CD4-positive, alpha-beta memory T cell (primary cell): ENCODE results near the gene PRSS37. TPM values are rescaled to one million over a fixed set of nuclear protein-coding genes. Genes with fewer than 3 reads are reported as not detected.
A peak's percentile ranks its signal among the peaks of the same experiment; 100 is the strongest.

Experiments
- CTCF ChIA-PET: fragments of 350-600 bp; sonication (Branson Sonifier 250); formaldehyde crosslinking; loops from one replicate; lab custom pipeline; 2021; ENCODE audit warnings: inconsistent platforms; ENCODE audit not compliant: partially characterized antibody; lab: Charles Lee
- POLR2A ChIA-PET: fragments of 350-600 bp; sonication (Branson Sonifier 250); formaldehyde crosslinking; loops from one replicate; lab custom pipeline; 2021; ENCODE audit not compliant: partially characterized antibody; lab: Charles Lee
- DNase-seq, 5 donors: peaks; one replicate each; pipeline versions ENCODE4 v3.0.0 to v3.0.0-alpha.2; 2020 to 2022; ENCODE audit warnings: mixed read lengths in 1 of 5
- H3K27ac ChIP-seq: one replicate; pipeline ENCODE4 v1.7.0; 2013; ENCODE audit warnings: low read depth, low read length
- H3K27me3 ChIP-seq: 2 replicates; pipeline ENCODE4 v1.7.0; 2013; ENCODE audit warnings: mild to moderate bottlenecking, low read length, moderate library complexity; ENCODE audit not compliant: insufficient read depth
- H3K36me3 ChIP-seq: 2 replicates; pipeline ENCODE4 v1.7.0; 2013; ENCODE audit warnings: mild to moderate bottlenecking, low read length, moderate library complexity; ENCODE audit not compliant: insufficient read depth
- H3K4me1 ChIP-seq: 2 replicates; pipeline ENCODE4 v1.7.0; 2013; ENCODE audit warnings: mild to moderate bottlenecking, low read length, moderate library complexity; ENCODE audit not compliant: insufficient read depth
- H3K4me3 ChIP-seq, 2 donors: one replicate each; pipeline ENCODE4 v1.7.0; 2013; ENCODE audit warnings: low read length in 2 of 2, mild to moderate bottlenecking in 1 of 2
- H3K9me3 ChIP-seq, 2 donors: one replicate each; pipeline ENCODE4 v1.7.0; 2013; ENCODE audit warnings: low read length in 2 of 2, control low read depth in 1 of 2; ENCODE audit not compliant: control insufficient read depth in 1 of 2
- H3K27ac Mint-ChIP-seq, 7 donors: one replicate each; pipeline ENCODE4 v1.8.0; 2020 to 2021; ENCODE audit warnings: mixed read lengths in 7 of 7, mild to moderate bottlenecking in 6 of 7, inconsistent platforms in 3 of 7, moderate library complexity in 3 of 7
- H3K27me3 Mint-ChIP-seq, 2 donors: one replicate each; pipeline ENCODE4 v1.8.0; 2020 to 2021; ENCODE audit warnings: mixed read lengths in 2 of 2
- H3K36me3 Mint-ChIP-seq, 2 donors: one replicate each; pipeline ENCODE4 v1.8.0; 2020 to 2021; ENCODE audit warnings: mixed read lengths in 2 of 2, inconsistent platforms in 1 of 2, mild to moderate bottlenecking in 1 of 2
- H3K4me1 Mint-ChIP-seq, 4 donors: one replicate each; pipeline ENCODE4 v1.8.0; 2020 to 2021; ENCODE audit warnings: mixed read lengths in 4 of 4, mild to moderate bottlenecking in 1 of 4
- H3K4me3 Mint-ChIP-seq, 8 donors: one replicate each; pipeline ENCODE4 v1.8.0; 2020 to 2021; ENCODE audit warnings: mixed read lengths in 8 of 8, mild to moderate bottlenecking in 7 of 8, moderate library complexity in 6 of 8, inconsistent platforms in 3 of 8
- H3K9me3 Mint-ChIP-seq, 8 donors: one replicate each; pipeline ENCODE4 v1.8.0; 2020 to 2021; ENCODE audit warnings: mixed read lengths in 8 of 8, mild to moderate bottlenecking in 5 of 8, inconsistent platforms in 3 of 8, moderate library complexity in 1 of 8
- intact Hi-C: fragments of 100-400 bp; cut with micrococcal nuclease; formaldehyde crosslinking; loops from one replicate; pipeline ENCODE4 v1.15.1; 2023
- polyA plus RNA-seq, 2 donors: library from polyadenylated mRNA; unstranded; fragments of 300-500 nt; fragmentation: Illumina TruSeq; gene quantifications; one replicate each; pipeline ENCODE4 v1.2.3, GENCODE V29; 2021
- total RNA-seq, 2 experiments: library from RNA; stranded (reverse); gene quantifications; one replicate each; pipeline ENCODE4 v1.2.3, GENCODE V29; 2021

Gene PRSS37
- total and polyA plus RNA-seq, 4 experiments from 2014 or later = 0.16 TPM; not detected in 3

DNA sequence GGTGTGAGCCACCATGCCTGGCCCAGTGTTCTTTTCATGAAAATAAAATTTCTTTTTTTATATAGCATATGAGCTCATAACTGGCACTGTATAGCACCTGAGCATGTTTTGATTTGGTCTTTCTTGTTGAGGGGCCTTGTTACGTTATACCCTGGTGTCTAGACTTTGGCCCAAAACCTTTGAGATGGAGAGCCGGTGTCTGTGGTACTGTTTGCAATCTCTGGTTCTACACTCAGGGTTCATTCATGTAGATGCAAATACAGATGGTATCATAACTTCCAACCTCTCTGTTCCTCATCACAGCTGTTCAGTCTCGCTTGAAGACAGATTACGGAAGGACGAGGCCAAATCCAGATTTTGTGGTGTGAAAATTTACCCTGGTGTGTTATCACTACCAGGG, 51.4 kb downstream of the PRSS37 start, which contains the start of gene TAS2R5:
TAS2R5 (plus strand) TSS at position 301 of the 400 bp plus-strand sequence. CDS start 145 bp downstream, outside the sequence.
- no peaks in the 10 kb centered on the region for H3K36me3 ChIP-seq
- intact Hi-C loops = no loop called here
- Mint-ChIP-seq H3K4me1 (peaks cover 0 to 3% (median 1%) of the 10 kb centered on the region in 4 donors), H3K4me3 (no peak within 1 kb of the TSS), H3K36me3 (peaks cover 34 to 37% of the 10 kb centered on the region in 2 donors), H3K27me3 (no peaks in the 10 kb centered on the region), H3K27ac (no peak within 1 kb of the TSS), H3K9me3 (no peaks in the 10 kb centered on the region)
- CTCF ChIA-PET = interaction anchor here (0.7 kb wide), 1 partner anchor 28 kb away, joined by 3 read pairs; no protein-coding TSS in a partner anchor
- no peak for DNase-seq
- H3K27ac ChIP-seq = no peak within 1 kb of the TSS
- POLR2A ChIA-PET = no interaction called here
- H3K9me3 ChIP-seq = no peaks in the 10 kb centered on the region
- no peaks in the 10 kb centered on the region for H3K4me1 ChIP-seq
- no peaks in the 10 kb centered on the region for H3K27me3 ChIP-seq
- no peak within 1 kb of the TSS for H3K4me3 ChIP-seq

DNA sequence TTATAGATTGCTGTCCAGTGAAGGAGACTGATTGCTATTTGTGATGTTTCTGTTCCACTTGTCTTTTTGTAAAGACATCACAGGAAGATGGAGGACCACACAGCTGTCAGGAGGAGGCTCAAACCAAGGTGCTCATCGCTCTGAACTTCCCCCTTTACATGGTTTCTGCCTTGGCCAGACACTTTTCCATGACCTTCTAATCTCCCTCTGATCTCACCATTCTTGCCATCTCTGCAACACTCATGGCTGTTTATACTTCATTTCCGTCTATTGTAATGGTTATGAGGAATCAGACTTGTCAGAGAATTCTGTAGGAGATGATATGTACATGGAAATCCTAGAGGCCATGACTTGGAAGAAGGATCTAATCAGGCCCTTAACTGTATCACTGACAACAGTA, 53.0 kb downstream of the PRSS37 start:
- Histone ChIP-seq H3K4me1 (no peaks in the 10 kb centered on the region), H3K27me3 (no peaks in the 10 kb centered on the region), H3K4me3 (no peak overlapping the region), H3K9me3 (no peaks in the 10 kb centered on the region), H3K27ac (no peak overlapping the region), H3K36me3 (no peaks in the 10 kb centered on the region)
- intact Hi-C loops = no loop called here
- DNase-seq = no peak
- ChIA-PET CTCF (interaction anchor here (1.3 kb wide), 1 partner anchor 134 kb away, joined by 3 read pairs; no protein-coding TSS in a partner anchor), POLR2A (no interaction called here)
- H3K36me3 Mint-ChIP-seq = peaks cover 29 to 32% of the 10 kb centered on the region in 2 donors
- no peaks in the 10 kb centered on the region for H3K27me3 Mint-ChIP-seq
- peaks cover 0 to 3% (median 1%) of the 10 kb centered on the region in 4 donors for H3K4me1 Mint-ChIP-seq
- H3K9me3 Mint-ChIP-seq = no peaks in the 10 kb centered on the region
- H3K4me3 Mint-ChIP-seq = no peak overlapping the region
- H3K27ac Mint-ChIP-seq = peak overlapping the region in 1 of 7 donors; percentile 70

Other genes with a start within 250 kb of the PRSS37 start
- 10 to 100 TPM; 62.5 to 62.9 TPM for gene DENND11, start 139.3 kb downstream of the PRSS37 start, total RNA-seq
- 10 to 100 TPM in 1 of 2 donors, 1 to 10 TPM in 1; 5.0 to 14.8 TPM for gene DENND11, start 139.3 kb downstream of the PRSS37 start, polyA plus RNA-seq
- not detected for gene WEE2, start 133.1 kb downstream of the PRSS37 start, total RNA-seq
- gene WEE2, start 133.1 kb downstream of the PRSS37 start, polyA plus RNA-seq = not detected
- 10 to 100 TPM; 88.2 to 91.2 TPM for gene SSBP1, start 103.1 kb downstream of the PRSS37 start, total RNA-seq
- gene SSBP1, start 103.1 kb downstream of the PRSS37 start, polyA plus RNA-seq = 100 to 1,000 TPM; 314 to 366 TPM
- gene TAS2R3, start 77.4 kb downstream of the PRSS37 start, total RNA-seq = 1 to 10 TPM; 5.6 to 8.0 TPM
- not detected for gene TAS2R3, start 77.4 kb downstream of the PRSS37 start, polyA plus RNA-seq
- gene TAS2R4, start 64.8 kb downstream of the PRSS37 start, total RNA-seq = 1 to 10 TPM; 3.9 to 5.4 TPM
- under 1 TPM in 1 of 2 donors, not detected in 1; 0.07 TPM for gene TAS2R4, start 64.8 kb downstream of the PRSS37 start, polyA plus RNA-seq
- 1 to 10 TPM; 4.9 to 5.1 TPM for gene TAS2R5, start 51.3 kb downstream of the PRSS37 start, total RNA-seq
- gene TAS2R5, start 51.3 kb downstream of the PRSS37 start, polyA plus RNA-seq = under 1 TPM; 0.33 to 0.52 TPM
- gene OR9A4, start 74.9 kb upstream of the PRSS37 start, total RNA-seq = not detected
- gene OR9A4, start 74.9 kb upstream of the PRSS37 start, polyA plus RNA-seq = not detected
- under 1 TPM; 0.84 to 0.94 TPM for gene CLEC5A, start 105.5 kb upstream of the PRSS37 start, total RNA-seq
- gene CLEC5A, start 105.5 kb upstream of the PRSS37 start, polyA plus RNA-seq = not detected
- not detected for gene TAS2R38, start 132.3 kb upstream of the PRSS37 start, total RNA-seq
- not detected for gene TAS2R38, start 132.3 kb upstream of the PRSS37 start, polyA plus RNA-seq
- gene MGAM, start 154.4 kb upstream of the PRSS37 start, total RNA-seq = under 1 TPM; 0.29 to 0.30 TPM
- gene MGAM, start 154.4 kb upstream of the PRSS37 start, polyA plus RNA-seq = not detected